HG03196 (cell line): ENCODE measurements around the gene BMP7.
"Not testable (repeated sequence)": the region's sequence is repeated elsewhere in the genome, so short reads cannot be mapped to it uniquely, and the experiment has no call there.

Experiments used
- ATAC-seq: cut with Tn5 transposase; IDR thresholded peaks from one replicate; pipeline ENCODE4 v1.9.1; 2021; ENCODE audit not compliant: unreplicated experiment

BMP7 gene

GRCh38 chr20:57252559-57253162 is 13.8 kb downstream of the BMP7 start:
- ATAC-seq, result no peak

GRCh38 chr20:57251949-57252348 is 14.5 kb downstream of the BMP7 start:
- ATAC-seq, result no peak

GRCh38 chr20:57251344-57251743 is 15.1 kb downstream of the BMP7 start:
- ATAC-seq, result no peak

GRCh38 chr20:57250607-57251343 is 15.7 kb downstream of the BMP7 start:
- ATAC-seq, result no peak

GRCh38 chr20:57249772-57250171 is 16.7 kb downstream of the BMP7 start:
- ATAC-seq, result no peak

- no peak for ATAC-seq
Observed at GRCh38 chr20:57249073-57249472, 17.4 kb downstream of the BMP7 start.

- ATAC-seq, result no peak
Observed at GRCh38 chr20:57248132-57248797, 18.2 kb downstream of the BMP7 start.

- ATAC-seq, result no peak
Observed at GRCh38 chr20:57247292-57247965, 19.0 kb downstream of the BMP7 start.

- ATAC-seq, result no peak
Observed at GRCh38 chr20:57245997-57246396, 20.4 kb downstream of the BMP7 start.

GRCh38 chr20:57244627-57245214 is 21.7 kb downstream of the BMP7 start:
- ATAC-seq, result no peak

- ATAC-seq, result no peak
Observed at GRCh38 chr20:57244221-57244585, 22.2 kb downstream of the BMP7 start.

GRCh38 chr20:57243480-57244220 is 22.8 kb downstream of the BMP7 start:
- ATAC-seq, result no peak

GRCh38 chr20:57242414-57242813 is 24.0 kb downstream of the BMP7 start:
- ATAC-seq, result no peak

- ATAC-seq, result no peak
Observed at GRCh38 chr20:57241363-57241991, 25.0 kb downstream of the BMP7 start.

- no peak for ATAC-seq
Observed at GRCh38 chr20:57240581-57241362, 25.7 kb downstream of the BMP7 start.

GRCh38 chr20:57239725-57240124 is 26.7 kb downstream of the BMP7 start:
- ATAC-seq, result not testable (repeated sequence)

- not testable (repeated sequence) for ATAC-seq
Observed at GRCh38 chr20:57239324-57239723, 27.1 kb downstream of the BMP7 start.

- no peak for ATAC-seq
Observed at GRCh38 chr20:57238089-57238488, 28.4 kb downstream of the BMP7 start.

- no peak for ATAC-seq
Observed at GRCh38 chr20:57237585-57237953, 28.9 kb downstream of the BMP7 start.
